GM19193 (cell line): ENCODE data around the gene DGKI.

ENCODE experiments used
- POLR2A ChIP-seq: IDR thresholded peaks from 4 replicates; pipeline ENCODE4 v1.6.1; 2011; ENCODE audit not compliant: insufficient read depth, insufficient read length; ENCODE audit errors: extremely low read depth

The DGKI gene

GRCh38 chr7:137579913-137580640 lies 266.7 kb downstream of the DGKI start:
- TF ChIP-seq POLR2A: no peak

- TF ChIP-seq POLR2A: no peak
These were observed 268.2 kb downstream of the DGKI start for GRCh38 chr7:137578541-137578940.

- no peak for TF ChIP-seq POLR2A
These were observed 269.6 kb downstream of the DGKI start for GRCh38 chr7:137577184-137577583.

DNA sequence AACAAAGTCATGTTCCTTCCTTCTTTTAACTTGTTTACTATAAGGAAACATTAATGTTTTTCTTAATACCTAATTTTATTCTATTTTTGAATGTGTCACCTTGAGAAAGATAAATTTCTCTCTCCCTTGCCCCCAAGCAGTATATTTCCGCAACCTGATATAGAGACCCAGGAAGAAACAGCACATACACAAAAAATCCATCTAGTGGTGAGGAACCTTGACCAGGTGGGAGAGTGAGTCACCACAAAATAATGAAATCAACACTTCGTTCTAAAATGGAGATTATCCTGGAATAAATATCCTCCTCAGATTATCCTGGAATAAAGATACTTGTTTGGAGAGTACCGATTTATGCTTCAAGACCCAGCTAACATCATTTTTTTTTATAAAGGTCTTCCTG lies 270.3 kb downstream of the DGKI start:
- no peak for TF ChIP-seq POLR2A

DNA sequence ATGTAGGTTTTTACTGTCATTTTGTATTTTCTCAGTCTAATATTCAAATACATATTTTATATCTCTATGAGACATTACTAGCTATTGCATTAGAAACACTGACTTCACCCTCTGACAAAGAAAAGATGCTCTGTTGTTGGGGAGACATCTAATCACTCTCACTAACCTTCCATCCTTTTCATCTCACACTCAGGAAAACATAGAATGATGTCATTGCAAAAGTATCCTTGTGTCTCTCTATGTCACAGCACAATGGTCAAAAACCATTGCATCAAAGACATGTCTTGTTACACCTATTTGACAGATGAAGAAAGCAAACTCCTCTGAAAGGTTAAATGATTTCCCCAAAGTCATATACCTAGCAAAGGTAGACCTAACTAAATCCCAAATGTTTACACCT lies 272.0 kb downstream of the DGKI start:
- TF ChIP-seq POLR2A: no peak

GRCh38 chr7:137572056-137572784 lies 274.6 kb downstream of the DGKI start:
- no peak for TF ChIP-seq POLR2A

- no peak for TF ChIP-seq POLR2A
These were observed 282.1 kb downstream of the DGKI start for GRCh38 chr7:137564677-137565076.

DNA sequence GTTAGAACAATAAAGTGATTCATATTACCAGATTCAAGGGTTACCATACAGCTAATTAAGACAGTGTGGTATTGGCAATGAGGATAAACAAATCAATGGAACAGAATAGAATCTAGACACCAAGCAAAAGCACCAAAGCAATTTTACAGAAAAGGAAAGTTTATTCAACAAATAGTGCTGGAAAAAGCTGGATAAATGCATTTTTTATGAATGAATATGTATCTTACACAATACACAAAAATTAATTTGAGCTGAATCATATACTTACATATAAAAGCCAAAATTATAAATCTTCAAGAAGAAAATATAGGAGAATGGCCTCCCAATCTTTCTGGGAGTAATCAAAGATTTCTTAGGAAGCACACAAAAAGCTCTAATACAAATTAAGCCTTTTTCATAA lies 282.8 kb downstream of the DGKI start:
- no peak for TF ChIP-seq POLR2A

DNA sequence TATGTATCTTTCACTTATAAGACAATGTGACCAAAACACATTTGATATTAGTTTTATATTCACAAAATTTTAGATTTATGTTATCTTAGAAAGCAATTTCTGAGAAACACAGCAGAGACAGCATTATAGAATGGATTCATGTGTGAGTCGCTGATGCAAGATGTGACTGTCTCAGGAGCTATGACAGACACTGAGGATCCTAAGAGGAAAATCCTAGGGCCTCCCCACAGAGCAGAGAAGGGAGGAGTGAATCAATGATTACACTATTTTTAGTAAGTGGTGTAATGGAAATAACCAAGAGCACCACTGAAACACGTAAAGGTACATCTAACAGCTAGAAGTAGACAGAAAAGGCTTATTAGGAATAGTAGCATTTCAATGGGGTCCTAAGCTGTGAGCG lies 299.3 kb downstream of the DGKI start:
- TF ChIP-seq POLR2A: no peak

- TF ChIP-seq POLR2A: no peak
These were observed 300.1 kb downstream of the DGKI start for GRCh38 chr7:137546671-137547070.

- TF ChIP-seq POLR2A: no peak
These were observed 300.8 kb downstream of the DGKI start for GRCh38 chr7:137546009-137546408.

- TF ChIP-seq POLR2A: no peak
These were observed 301.6 kb downstream of the DGKI start for GRCh38 chr7:137545059-137545716.

- TF ChIP-seq POLR2A: no peak
These were observed 302.2 kb downstream of the DGKI start for GRCh38 chr7:137544453-137545058.

DNA sequence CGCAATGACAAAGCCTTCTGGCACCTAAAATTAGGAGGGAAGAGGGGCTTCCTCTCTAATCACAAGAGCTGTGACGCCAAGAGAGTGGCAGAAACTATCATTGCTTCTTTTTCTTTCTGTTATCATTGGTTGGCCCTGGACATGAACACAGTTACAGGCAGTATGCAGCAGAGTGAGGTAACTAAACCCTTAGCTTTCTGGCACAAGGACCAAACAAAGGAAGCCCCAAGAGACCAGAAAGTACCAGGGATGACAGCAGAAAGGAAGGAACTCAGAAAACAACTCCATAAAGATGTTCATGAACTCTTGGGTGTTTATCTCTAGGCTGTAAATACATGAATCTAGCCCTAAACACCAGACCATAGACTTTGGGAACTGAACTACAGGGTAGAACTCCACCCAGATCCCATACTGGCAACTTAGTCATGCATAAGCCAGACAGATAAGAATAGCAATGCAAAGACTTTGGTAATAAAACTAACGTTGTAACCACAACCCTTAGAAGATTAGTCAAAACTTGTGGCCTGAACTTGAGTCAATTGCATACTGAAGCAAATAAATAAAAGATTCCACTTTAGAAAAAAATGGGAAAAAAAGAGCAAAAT lies 307.6 kb downstream of the DGKI start:
- TF ChIP-seq POLR2A: no peak

- TF ChIP-seq POLR2A: no peak
These were observed 308.4 kb downstream of the DGKI start for GRCh38 chr7:137538361-137538762.
